CD4-positive, alpha-beta T cell treated with Interleukin-2 at 100 ng/mL for 4 hours (primary cell): Measurements from ENCODE around the gene ZNF581.

ENCODE experiments used
- DNase-seq: peaks from one replicate; pipeline ENCODE4 v3.0.0-alpha.2; 2020; ENCODE audit warnings: low spot score

Gene ZNF581

DNA sequence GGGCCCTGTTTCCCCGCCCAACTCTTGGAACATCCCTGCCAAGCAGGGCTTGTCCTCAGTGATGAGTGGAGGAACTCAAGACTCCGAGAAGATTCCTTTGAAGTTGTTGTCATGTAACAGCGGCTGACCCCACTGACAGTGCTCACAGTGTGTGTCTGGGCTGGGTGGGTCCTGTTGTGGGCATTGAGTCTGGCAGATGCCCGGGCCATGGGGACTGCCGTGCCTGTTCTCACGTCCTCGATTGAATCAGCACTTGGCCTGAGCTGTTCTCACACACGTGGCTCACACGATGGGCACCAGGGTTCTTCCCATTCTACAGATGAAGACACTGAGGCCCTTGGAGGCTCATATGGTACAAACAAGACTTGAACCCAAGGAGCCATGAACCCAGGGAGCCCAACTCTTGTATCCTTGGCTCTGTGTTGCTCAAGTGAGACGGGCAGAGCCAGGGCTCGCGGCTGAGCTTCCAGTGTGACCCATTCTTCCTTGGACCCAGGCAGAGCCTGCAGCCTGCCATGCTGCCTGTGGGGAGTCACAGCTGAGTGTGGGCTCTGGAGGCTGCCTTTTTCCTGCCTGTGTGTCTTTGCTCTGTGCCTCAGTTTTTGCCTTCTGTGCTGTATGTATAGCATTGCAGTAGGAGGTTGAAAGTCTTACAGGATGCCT is 23.0 kb downstream of the ZNF581 start:
- DNase-seq: no peak

DNA sequence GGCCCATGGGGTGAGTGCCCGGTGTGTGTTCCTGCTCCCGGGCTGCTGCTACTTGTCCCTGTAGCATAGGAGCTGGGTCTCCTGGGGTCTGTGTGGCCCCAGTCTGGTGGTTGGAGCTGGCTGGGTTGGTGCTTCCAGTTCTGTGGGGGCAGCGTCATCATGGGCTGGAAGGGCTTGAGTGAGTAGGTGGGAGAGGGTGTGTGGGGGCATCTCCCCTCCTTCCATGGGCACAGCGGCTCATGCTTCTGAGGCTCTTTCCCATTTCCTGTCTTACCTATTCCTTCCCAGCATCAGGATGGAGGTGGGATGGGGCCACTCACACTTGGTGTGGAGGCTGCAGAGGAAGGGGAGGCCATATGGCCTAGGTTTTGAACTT is 23.5 kb downstream of the ZNF581 start:
- DNase-seq: no peak

DNA sequence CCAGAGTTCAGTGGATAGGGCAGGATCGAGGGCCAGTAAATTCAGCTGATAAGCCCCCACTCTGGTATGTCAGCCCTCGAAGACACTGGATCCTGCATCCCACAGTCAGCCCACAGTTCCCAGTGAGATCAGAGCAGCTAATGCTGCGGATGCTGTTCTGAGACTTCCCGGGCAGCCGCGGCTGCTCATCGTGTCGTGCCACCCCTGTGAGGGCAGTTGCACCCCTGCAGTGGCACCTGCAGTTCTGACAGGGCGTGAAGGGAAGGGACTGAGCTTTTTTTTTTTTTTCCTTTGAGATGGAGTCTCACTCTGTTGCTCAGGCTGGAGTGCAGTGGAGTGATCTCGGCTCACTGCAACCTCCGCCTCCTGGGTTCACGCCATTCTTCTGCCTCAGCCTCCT is 24.1 kb downstream of the ZNF581 start:
- DNase-seq: no peak

DNA sequence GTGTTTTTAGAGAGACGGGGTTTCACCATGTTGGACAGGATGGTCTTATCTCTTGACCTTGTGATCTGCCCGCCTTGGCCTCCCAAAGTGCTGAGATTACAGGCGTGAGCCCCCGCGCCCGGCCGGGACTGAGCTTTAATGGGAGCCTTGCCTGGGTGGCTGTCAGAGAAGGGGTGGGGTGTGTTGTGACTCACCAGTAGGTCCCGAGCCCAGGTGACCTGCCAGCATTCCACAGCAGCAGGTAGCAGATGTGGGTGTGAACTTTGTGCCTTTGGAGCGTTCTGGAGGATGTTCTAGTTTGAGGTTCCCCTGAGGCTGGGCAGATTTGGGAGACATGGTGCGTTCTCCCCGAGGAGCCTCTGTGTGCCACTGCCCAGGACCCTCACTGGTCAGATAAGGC is 24.5 kb downstream of the ZNF581 start:
- no peak for DNase-seq

DNA sequence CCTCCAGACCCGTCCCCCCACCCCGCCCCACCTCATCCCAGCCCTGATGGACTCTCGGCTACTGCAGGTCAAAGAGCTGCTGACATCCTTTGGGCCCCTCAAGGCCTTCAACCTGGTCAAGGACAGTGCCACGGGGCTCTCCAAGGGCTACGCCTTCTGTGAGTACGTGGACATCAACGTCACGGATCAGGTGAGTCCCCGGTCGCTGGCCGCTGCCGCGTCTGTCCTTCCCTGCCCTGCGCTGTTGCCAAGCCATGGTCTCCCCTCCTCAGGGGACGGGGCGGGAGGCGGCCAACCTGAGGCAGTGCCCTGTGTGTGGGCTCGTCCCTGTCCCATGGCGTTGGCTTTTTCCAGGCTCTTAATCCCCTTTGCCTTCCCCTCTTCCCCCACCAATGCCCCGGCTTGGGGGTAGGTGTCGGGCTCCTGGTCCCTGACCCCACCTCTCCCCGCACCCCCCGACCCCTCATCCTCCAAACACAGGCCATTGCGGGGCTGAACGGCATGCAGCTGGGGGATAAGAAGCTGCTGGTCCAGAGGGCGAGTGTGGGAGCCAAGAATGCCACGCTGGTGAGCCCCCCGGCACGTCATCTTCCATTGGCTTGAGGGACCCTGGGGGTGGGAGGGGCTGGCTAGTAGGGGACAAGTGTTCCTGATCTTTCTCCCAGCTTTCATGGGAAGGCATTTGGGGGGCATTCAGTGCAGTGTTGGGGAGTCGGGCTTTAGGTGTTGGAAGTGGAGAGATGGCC is 25.3 kb downstream of the ZNF581 start:
- DNase-seq: no peak

DNA sequence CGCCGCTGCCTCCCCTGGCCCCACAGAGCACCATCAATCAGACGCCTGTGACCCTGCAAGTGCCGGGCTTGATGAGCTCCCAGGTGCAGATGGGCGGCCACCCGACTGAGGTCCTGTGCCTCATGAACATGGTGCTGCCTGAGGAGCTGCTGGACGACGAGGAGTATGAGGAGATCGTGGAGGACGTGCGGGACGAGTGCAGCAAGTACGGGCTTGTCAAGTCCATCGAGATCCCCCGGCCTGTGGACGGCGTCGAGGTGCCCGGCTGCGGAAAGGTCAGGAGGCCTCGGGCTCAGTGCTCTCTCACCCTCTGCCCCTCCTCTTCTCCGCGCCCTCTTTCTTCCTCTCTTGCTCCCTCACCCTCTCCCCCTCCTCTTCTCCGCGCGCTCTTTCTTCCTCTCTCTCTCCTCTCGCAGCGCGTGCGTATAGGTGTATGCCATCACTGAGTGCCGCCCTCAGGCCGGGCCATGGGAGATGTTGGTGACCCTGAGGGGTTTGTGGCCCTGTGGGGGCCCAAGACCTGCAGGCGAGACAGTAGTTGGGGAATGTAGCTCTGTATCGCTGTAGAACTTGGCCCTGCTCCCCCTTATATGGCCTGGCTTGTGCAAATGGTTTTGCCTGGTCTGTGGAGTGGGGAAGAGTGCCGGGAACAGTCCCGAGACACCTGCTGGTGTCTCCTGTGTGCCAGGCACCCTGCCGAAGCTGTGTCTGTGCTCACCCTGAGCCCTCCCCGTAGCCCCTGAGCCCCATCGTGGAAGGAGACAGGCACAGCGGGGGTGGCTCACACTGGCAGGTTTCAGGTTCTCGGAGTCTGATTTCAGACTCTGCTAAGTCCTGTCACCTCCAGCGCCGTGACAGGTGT is 26.2 kb downstream of the ZNF581 start:
- no peak for DNase-seq

DNA sequence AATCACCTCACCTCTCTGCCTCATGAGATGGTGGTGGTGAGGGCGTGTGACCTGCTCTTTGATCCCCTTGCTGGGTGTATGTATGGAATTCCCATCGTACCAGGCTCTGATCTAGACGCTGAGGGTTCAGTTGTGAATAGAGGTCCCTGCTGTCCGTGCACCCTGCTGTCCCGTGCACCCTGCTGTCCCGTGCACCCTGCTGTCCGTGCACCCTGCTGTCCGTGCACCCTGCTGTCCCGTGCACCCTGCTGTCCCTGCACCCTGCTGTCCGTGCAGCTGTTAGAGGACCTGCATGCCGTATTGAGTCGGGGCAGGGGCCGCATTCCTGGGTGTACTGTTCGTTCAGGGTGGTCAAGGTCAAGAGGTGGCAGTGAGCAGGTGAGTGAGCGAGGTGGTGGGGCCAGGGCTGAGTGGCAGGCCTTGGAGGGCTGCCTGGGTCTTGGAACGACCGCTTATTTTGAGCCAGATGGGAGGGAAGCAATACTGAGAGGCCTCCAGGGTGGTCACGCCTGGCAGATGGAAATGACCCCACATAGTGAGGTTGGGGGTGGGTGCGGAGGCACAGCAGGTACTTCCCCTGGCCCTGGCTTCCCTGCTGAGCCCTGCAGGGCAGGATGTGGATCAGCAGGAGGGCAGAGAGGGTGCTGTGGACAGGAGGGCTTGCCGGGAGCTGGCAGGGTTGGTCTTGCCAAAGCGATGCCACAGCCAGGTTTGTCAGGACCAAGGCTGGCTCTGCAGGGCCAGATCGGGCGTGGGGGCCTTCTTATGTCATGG is 27.0 kb downstream of the ZNF581 start:
- DNase-seq: no peak

DNA sequence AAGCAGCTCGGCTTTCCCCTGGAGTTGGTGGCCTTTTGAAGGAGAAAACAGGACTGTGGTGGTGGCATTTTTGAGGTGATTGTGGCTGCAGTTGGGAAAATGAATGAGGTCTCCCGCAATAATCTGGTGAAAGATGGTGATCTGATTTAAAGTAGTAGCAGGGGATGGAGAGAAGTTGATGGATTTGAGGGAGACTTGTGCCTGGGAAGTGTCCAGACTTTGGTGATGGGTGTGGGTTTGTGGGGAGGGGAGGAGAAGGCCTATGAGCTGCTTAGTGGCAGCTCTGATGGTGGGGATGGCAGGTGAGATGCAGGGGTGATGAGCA is 27.6 kb downstream of the ZNF581 start:
- no peak for DNase-seq

DNA sequence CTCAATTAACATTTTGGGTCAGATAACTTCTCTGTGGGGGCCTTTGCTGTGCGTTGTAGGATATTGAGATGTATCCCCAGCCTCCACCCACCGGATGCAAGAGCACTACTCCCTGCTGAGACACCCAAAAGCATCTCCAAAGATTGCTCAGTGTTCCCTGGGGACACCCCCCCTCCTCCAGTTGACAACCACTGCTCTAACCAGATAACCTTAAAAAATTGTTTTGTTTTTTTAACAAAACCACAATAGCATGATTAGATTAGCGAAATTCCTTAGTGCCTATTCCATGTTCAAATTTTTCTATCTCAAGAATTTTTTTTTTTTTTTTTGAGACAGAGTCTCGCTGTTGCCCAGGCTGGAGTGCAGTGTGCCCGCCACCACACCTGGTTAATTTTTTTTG is 29.0 kb downstream of the ZNF581 start:
- DNase-seq: no peak

DNA sequence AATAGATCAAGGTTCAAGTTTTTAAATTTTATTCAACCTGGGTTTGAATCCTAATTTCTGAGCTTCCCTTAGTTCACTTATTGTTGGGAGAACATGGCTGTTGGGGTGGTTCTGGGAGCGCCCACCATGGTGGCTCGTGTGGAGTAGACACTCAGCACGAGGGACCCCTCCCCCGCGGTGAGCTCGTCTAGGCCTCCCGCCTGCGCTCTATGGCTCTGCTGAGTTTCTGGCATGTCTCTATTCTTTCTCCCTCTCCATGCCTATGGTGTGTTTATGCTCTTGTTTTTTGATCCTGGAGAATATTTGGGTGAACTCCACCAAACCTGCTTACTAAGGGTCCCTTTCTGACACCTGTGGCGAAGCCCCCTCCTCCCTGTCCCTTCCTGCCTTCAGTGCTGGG is 30.0 kb downstream of the ZNF581 start:
- DNase-seq: no peak

DNA sequence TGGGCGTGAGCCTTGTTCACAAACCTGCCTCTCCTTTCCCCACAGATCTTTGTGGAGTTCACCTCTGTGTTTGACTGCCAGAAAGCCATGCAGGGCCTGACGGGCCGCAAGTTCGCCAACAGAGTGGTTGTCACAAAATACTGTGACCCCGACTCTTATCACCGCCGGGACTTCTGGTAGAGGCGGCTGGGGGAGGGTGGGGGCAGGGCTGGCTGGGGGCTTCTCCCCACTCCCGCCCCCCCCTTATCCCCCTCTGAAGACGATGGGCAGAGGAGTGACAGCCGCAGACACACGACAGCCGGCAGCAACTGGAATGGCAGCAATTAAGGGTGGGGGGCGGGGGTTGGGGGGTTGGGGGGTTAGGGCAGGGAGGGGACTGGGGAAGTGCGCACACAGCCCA is 30.4 kb downstream of the ZNF581 start:
- DNase-seq: no peak

DNA sequence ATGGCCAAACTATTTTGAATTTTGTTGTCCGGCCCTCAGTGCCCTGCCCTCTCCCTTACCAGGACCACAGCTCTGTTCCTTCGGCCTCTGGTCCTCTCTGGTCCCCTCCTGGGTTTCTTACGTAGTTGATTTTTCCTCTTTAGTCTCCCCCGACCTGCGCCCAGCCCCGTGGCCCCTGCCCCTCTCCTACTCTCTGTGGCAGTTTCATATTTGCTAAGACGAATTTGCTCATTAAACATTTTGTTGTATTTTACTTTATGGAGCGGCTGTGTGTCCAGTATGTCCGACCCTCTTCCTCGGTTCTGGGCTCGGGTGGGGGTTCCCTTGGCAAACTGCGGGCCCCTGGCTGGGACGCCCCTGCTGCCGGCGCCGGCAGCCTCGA is 31.0 kb downstream of the ZNF581 start:
- no peak for DNase-seq

DNA sequence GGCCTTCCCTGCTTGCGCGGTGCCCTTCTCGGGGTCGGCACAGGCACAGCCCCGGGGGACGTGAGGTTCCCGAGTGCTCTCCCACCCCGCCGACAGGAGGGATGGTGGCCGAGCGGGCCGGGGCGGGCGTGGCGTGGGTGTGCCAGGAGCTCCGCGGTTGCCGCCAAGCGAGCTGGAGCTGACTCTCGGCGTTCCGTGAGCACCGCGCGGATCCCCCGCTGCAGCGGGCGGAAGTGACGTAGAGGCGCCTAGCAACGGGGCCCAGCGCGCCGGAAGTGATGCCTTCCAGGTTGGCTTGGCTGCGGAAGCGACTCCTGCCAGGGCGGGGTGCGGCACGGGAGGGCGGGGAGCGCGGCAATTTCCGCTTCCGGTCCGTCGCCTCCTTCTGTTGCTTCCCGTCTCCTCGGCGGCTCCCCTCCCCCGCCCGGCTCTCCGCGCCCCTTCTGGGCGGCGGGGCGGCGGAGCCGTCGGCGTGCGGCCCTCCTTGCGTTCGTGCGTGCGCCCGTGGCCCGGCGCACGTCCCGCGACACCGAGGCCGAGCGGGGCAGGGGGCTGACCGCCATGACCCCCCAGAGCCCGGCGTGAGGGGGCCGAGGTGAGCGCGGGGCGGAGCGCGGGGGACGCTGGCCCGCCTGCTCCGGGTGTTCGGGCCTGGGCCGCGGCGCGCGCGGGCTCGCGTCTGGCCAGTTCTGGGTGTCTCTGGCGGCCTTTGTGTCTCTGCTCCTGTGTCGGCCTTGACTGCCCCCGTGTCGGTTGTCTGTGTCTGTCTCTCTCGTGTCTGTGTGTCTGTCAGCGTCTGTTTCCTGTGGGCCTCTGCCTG is 31.6 kb downstream of the ZNF581 start, which contains the start of gene EPN1:
EPN1 (plus strand) TSS at position 386 of the 820 bp plus-strand sequence. CDS start 3,402 bp downstream, outside the sequence.
- peak; percentile 96 for DNase-seq

DNA sequence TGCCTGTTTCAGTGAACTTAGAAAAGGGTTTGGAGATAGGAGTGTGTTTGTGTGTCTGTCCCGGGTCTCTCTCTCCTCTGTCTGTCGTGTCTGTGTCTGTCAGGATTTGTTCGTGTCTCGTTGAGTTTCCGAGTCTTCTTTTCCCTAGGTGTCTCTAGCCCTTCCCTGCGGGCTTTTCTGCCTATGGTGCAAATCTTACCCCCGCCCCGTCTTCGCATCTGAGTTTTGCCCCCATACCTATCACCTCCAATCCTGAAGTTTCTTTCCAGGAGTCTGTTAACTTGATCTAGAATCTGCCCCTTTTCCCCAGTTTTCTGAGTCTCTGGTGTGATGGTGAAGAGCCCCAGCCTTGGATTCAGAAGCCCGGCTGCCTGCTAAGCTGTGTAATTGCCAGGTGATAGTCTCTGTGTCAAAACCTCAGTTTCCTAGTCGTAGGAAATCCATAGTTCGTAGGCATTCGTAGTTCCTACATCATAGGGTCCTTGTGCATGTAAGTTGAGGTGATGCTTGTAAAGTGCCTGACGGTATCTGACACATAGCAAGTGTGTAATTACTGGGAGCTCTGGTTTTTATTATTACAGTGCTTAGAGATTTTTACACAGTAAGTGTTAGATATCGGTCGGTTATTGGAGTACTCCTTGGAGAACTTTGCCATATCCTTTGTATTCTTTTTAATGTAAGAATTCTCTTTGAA is 32.4 kb downstream of the ZNF581 start:
- no peak for DNase-seq

DNA sequence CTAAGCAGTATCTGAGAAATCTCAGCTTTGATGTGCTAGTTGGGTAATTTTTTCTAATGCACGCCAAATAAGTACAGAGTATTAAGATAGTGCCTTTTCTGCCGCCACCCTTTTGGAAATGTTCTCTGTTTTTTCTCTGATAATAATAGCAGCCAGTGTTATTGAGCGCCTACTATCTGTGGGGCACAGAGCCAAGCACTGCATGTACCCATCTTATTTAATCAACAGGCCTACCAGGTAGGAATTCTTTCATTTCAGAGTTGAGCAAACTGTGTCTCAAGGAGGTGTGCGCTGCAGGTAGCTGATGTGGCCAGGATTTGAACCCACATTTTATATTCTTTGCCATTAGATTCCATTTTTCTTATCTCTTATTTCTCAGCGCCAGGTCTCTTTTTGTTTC is 32.9 kb downstream of the ZNF581 start:
- no peak for DNase-seq

DNA sequence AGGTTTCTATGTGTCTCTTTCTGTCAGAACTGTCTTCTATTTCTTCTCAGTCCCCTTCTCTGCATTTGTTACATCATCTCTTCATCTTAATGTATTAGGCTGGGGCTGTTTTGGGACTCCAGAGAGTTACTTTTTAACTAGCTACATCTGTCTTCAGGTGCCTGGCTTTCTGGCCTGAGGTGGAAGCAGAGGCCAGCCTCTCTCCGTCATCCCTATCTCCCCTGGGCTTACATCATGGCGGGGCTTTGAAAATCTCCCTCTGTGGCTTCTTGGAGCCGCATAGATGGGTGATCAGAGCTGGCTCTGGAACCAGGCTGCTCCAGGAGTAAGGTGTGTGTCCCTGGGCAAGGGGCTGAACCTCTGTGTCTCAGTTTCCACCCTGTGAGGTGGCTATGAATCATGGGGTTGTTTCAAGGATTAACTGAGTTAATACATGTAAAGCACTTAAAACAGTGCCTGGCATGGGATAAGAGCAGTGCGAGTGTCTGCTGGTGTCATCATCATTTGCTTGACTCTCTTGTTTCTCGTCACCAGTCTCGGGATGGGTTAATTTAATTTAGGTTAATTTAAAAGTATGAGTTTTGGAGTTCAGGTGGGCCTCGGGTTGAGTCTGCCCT is 33.5 kb downstream of the ZNF581 start:
- DNase-seq: no peak

DNA sequence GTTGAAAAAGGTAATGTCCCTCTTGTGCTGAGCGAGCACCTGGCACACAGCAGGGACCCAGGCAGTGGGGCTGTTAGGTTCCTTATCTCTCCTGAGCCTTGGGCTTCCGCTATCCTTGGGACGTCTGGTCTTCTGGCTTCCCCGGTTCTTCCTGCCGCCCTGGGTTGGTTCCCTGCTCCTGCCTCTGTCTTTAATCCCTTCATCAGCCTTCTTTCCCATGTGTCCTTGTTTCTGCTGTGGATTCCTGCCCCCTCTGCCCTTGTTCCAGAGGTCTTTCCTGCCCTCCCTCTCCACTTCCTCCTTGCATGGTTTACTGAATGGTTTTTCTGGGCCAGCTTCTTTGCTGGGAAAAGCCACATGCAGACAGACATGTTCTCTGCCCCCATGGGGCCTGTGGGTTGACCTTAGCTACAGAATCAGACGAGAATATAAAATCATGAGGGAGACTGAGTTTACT is 34.2 kb downstream of the ZNF581 start:
- no peak for DNase-seq

DNA sequence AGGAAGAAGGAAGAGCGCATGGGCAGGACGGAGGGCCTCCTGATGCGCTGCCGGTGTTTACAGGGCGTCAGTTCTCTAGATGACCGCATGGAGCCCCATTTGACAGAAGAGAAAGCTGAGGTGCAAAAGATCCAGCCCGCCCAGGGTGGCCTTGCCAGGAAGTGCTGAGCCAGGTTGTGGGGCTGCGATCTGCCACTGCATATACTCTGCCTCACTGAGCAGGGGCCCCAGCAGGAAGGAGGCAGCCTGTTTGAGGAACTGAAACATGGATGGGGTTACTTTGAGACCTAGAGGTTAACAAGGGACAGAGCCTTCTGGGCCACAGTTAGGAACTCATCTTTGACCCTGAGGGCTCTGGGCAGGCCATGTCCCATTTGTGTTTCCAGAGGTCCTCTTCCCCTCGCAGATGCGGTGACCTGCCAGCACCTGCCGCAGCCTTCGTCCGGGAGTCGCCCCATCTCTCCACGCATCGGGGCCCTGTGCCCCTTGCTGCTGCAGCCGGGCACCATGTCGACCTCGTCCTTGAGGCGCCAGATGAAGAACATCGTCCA is 34.7 kb downstream of the ZNF581 start:
- peak; percentile 4 for DNase-seq

DNA sequence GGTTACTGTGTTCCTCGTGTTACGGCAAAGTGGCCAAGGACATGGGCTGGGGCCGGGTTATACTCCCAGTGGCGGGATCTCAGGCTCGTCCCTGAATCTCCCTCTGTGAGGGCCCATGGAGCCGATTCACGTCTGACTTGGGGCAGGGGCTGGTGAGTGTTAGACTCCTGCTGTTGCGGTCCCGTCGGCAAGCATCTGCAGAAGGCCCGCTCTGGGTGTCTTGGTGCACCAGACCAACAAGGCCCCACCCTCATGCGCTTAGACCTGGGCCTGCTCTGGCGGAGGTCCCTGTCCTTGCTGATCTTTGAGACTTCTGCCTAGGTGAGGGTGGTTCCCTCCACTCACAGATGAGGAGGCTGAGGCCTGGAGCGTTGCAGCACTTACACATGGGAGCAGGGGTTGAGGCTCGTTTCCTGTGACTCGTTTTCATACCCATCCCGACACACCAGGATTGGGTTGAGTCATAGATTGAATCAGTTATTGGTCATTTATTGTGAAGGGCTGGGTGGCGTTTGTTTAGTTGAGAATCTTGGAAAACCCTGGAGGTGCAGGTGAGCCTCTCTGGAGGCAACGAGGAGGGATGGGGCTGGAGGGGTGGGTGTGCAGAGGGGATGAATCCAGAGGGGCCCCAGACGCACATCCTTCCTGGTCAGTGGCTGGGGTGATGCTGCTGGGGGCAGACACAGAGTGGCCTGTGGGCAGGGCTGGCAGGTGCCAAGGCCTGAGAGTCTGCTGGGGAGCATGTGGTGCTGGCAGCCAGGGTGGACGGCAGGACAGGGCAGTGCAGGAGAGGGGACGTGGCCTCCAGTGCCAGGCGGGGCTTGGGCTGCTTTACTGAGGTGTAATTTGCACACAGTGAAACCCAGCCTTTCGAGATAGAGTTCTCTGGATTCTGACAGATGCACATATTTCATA is 36.2 kb downstream of the ZNF581 start:
- no peak for DNase-seq
